ENCODE measurements around the gene GLTP.
A peak's percentile ranks its signal among the peaks of the same experiment; 100 is the strongest.

GLTP gene

GRCh38 chr12:109879351-109880042 is 844 bp downstream of the GLTP start:
- peaks cover 47% of the 10 kb centered on the region for H3K79me2 ChIP-seq (ENCODE audit: insufficient read depth, low read length)
- peak overlapping the region; percentile 90 for H3K4me3 ChIP-seq (ENCODE audit: low read length, poor library complexity, severe bottlenecking)
- no peaks in the 10 kb centered on the region for H3K36me3 ChIP-seq (ENCODE audit: insufficient read depth, low read length)
- H3K4me1 ChIP-seq (ENCODE audit: insufficient read depth, low read length, poor library complexity, severe bottlenecking), result peaks cover 51% of the 10 kb centered on the region
- TF ChIP-seq EZH2phosphoT487 (IDR thresholded peaks at IDR 0.05; ENCODE audit: borderline replicate concordance), result no peak
- TF ChIP-seq, protein P1, sequence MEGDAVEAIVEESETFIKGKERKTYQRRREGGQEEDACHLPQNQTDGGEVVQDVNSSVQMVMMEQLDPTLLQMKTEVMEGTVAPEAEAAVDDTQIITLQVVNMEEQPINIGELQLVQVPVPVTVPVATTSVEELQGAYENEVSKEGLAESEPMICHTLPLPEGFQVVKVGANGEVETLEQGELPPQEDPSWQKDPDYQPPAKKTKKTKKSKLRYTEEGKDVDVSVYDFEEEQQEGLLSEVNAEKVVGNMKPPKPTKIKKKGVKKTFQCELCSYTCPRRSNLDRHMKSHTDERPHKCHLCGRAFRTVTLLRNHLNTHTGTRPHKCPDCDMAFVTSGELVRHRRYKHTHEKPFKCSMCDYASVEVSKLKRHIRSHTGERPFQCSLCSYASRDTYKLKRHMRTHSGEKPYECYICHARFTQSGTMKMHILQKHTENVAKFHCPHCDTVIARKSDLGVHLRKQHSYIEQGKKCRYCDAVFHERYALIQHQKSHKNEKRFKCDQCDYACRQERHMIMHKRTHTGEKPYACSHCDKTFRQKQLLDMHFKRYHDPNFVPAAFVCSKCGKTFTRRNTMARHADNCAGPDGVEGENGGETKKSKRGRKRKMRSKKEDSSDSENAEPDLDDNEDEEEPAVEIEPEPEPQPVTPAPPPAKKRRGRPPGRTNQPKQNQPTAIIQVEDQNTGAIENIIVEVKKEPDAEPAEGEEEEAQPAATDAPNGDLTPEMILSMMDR (conservative IDR thresholded peaks at IDR 0.05; ENCODE audit: low read length), result no peak
- no peaks in the 10 kb centered on the region for H3K9me2 ChIP-seq (replicated peaks; ENCODE audit: low read depth, low read length)
- H3K9ac ChIP-seq (ENCODE audit: low read depth, low read length, poor library complexity, severe bottlenecking), result peak overlapping the region; percentile 82
- peak overlapping the region; percentile 85 for H3K4me2 ChIP-seq (ENCODE audit: low read depth, low read length, poor library complexity, severe bottlenecking)
- H3F3A ChIP-seq (ENCODE audit: low read depth), result no peaks in the 10 kb centered on the region
- no peaks in the 10 kb centered on the region for H3K27me3 ChIP-seq (ENCODE audit: insufficient read depth, low read length, poor library complexity, severe bottlenecking)
- H3K9me3 ChIP-seq (ENCODE audit: insufficient read depth, low read depth, low read length), result no peaks in the 10 kb centered on the region
- peak overlapping the region; percentile 85 for H2AFZ ChIP-seq (ENCODE audit: low read length)
- peaks cover 6% of the 10 kb centered on the region for H4K20me1 ChIP-seq (ENCODE audit: insufficient read depth, low read length, poor library complexity, severe bottlenecking)

- no peaks in the 10 kb centered on the region for H3F3A ChIP-seq (ENCODE audit: low read depth)
- H2AFZ ChIP-seq (ENCODE audit: low read length), result no peak overlapping the region
- peak overlapping the region; percentile 82 for H3K9ac ChIP-seq (ENCODE audit: low read depth, low read length, poor library complexity, severe bottlenecking)
- H3K79me2 ChIP-seq (ENCODE audit: insufficient read depth, low read length), result peaks cover 52% of the 10 kb centered on the region
- TF ChIP-seq EZH2phosphoT487 (IDR thresholded peaks at IDR 0.05; ENCODE audit: borderline replicate concordance), result no peak
- TF ChIP-seq, protein P1 (conservative IDR thresholded peaks at IDR 0.05; ENCODE audit: low read length), result no peak
- H3K9me2 ChIP-seq (replicated peaks; ENCODE audit: low read depth, low read length), result no peaks in the 10 kb centered on the region
- H3K4me1 ChIP-seq (ENCODE audit: insufficient read depth, low read length, poor library complexity, severe bottlenecking), result peaks cover 51% of the 10 kb centered on the region
- H3K27me3 ChIP-seq (ENCODE audit: insufficient read depth, low read length, poor library complexity, severe bottlenecking), result no peaks in the 10 kb centered on the region
- H3K36me3 ChIP-seq (ENCODE audit: insufficient read depth, low read length), result no peaks in the 10 kb centered on the region
- no peaks in the 10 kb centered on the region for H3K9me3 ChIP-seq (ENCODE audit: insufficient read depth, low read depth, low read length)
- H4K20me1 ChIP-seq (ENCODE audit: insufficient read depth, low read length, poor library complexity, severe bottlenecking), result peaks cover 6% of the 10 kb centered on the region
- peak overlapping the region; percentile 90 for H3K4me3 ChIP-seq (ENCODE audit: low read length, poor library complexity, severe bottlenecking)
- H3K4me2 ChIP-seq (ENCODE audit: low read depth, low read length, poor library complexity, severe bottlenecking), result peak overlapping the region; percentile 85
Observed at GRCh38 chr12:109878749-109879148, 1.6 kb downstream of the GLTP start.

GRCh38 chr12:109878247-109878625 is 2.1 kb downstream of the GLTP start:
- Histone ChIP-seq H3K4me1 (ENCODE audit: insufficient read depth, low read length, poor library complexity, severe bottlenecking) (peaks cover 51% of the 10 kb centered on the region), H3K9me3 (ENCODE audit: insufficient read depth, low read depth, low read length) (no peaks in the 10 kb centered on the region), H3K79me2 (ENCODE audit: insufficient read depth, low read length) (peaks cover 54% of the 10 kb centered on the region), H3K27me3 (ENCODE audit: insufficient read depth, low read length, poor library complexity, severe bottlenecking) (no peaks in the 10 kb centered on the region), H3K4me2 (ENCODE audit: low read depth, low read length, poor library complexity, severe bottlenecking) (peak overlapping the region; percentile 85), H3K9me2 (replicated peaks; ENCODE audit: low read depth, low read length) (no peaks in the 10 kb centered on the region), H3F3A (ENCODE audit: low read depth) (no peaks in the 10 kb centered on the region), H3K36me3 (ENCODE audit: insufficient read depth, low read length) (no peaks in the 10 kb centered on the region), H2AFZ (ENCODE audit: low read length) (no peak overlapping the region), H3K4me3 (ENCODE audit: low read length, poor library complexity, severe bottlenecking) (peak overlapping the region; percentile 90), H3K9ac (ENCODE audit: low read depth, low read length, poor library complexity, severe bottlenecking) (peak overlapping the region; percentile 82), H4K20me1 (ENCODE audit: insufficient read depth, low read length, poor library complexity, severe bottlenecking) (peaks cover 6% of the 10 kb centered on the region)
- no peak for TF ChIP-seq EZH2phosphoT487 (IDR thresholded peaks at IDR 0.05; ENCODE audit: borderline replicate concordance)
- TF ChIP-seq, protein P1 (conservative IDR thresholded peaks at IDR 0.05; ENCODE audit: low read length), result no peak
